ENCODE measurements around the gene ANGPT4. TPM values are rescaled to one million over a fixed set of nuclear protein-coding genes. Genes with fewer than 3 reads are reported as not detected.

The ANGPT4 gene
- polyA plus RNA-seq, 4 donors, result 0.01 to 0.70 TPM; not detected in 2

DNA sequence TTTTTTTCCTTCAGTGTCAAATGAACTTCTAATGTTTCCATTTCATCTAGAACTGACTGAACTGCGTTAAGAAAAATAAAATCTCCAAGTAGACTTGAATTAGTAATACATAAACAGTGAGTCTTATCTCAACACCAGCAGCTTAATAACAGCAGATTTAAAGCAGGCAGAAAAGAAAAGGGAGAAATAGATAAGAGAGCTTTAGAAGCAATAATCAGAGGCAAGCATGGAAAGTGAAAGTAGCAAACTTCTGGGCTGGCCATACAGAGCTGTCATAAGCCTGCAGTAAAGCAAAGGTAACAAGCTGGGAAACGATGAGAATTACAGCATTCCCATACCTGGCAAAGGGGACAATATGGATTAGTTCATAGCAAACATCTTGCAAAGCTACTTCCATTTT, 16.9 kb upstream of the ANGPT4 start:
- DNase-seq (peak; percentile 76 to 90), FAIRE-seq (no peak)
- peak overlapping the region in 1 of 3 donors; percentile 56 for H3K27ac ChIP-seq (ENCODE audit: low read depth in 1 of 3, low read length in 2 of 3)
- peaks cover 0 to 19% of the 10 kb centered on the region in 2 donors for H3K9me3 ChIP-seq (ENCODE audit: control insufficient read depth in 2 of 2, insufficient read depth in 1 of 2, low read depth in 1 of 2, low read length in 1 of 2)
- 14 to 67% (median 53%) methylated on average over 2 of the region's 2 CpGs for WGBS, 3 donors
- no peaks in the 10 kb centered on the region for H3K36me3 ChIP-seq (ENCODE audit: control insufficient read depth in 3 of 3, insufficient read depth in 2 of 3, low read depth in 1 of 3, low read length in 3 of 3)
- peaks cover 0 to 5% (median 3%) of the 10 kb centered on the region in 3 donors for H3K4me1 ChIP-seq (ENCODE audit: control insufficient read depth in 3 of 3, insufficient read depth in 2 of 3, low read depth in 1 of 3, low read length in 2 of 3)
- peaks cover 0 to 13% (median 0%) of the 10 kb centered on the region in 3 donors for H3K27me3 ChIP-seq (ENCODE audit: control insufficient read depth in 3 of 3, insufficient read depth in 3 of 3, low read length in 3 of 3)
- H3K4me3 ChIP-seq (ENCODE audit: low read depth in 1 of 3, low read length in 3 of 3), result no peak overlapping the region

DNA sequence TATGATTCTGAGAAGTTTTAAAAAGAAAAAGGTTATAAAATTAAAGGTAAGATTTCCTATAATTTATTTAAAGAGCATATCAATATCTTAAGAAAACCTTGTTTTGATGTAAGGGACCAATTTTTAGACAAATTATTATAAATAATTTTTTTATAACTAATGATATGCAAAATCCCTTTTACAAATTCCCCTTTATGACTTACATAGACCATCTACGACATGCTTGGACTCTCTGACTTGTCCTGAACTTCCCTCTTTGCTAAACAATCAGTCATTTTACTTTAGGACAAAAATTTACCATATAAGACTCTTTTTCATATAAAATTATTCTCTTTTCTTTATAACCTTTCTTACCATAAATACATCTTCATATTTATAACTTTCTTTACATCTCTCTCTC, 15.3 kb upstream of the ANGPT4 start:
- H3K27me3 ChIP-seq (ENCODE audit: control insufficient read depth in 3 of 3, insufficient read depth in 3 of 3, low read length in 3 of 3), result peaks cover 0 to 13% (median 0%) of the 10 kb centered on the region in 3 donors
- H3K9me3 ChIP-seq (ENCODE audit: control insufficient read depth in 2 of 2, insufficient read depth in 1 of 2, low read depth in 1 of 2, low read length in 1 of 2), result peaks cover 0 to 19% of the 10 kb centered on the region in 2 donors
- H3K27ac ChIP-seq (ENCODE audit: low read depth in 1 of 3, low read length in 2 of 3), result no peak overlapping the region
- no peak for FAIRE-seq
- 36 to 56% (median 52%) methylated on average over 1 of the region's 1 CpG for WGBS, 3 donors
- H3K4me1 ChIP-seq (ENCODE audit: control insufficient read depth in 3 of 3, insufficient read depth in 2 of 3, low read depth in 1 of 3, low read length in 2 of 3), result peaks cover 0 to 5% (median 3%) of the 10 kb centered on the region in 3 donors
- DNase-seq, result no peak
- H3K4me3 ChIP-seq (ENCODE audit: low read depth in 1 of 3, low read length in 3 of 3), result no peak overlapping the region
- H3K36me3 ChIP-seq (ENCODE audit: control insufficient read depth in 3 of 3, insufficient read depth in 2 of 3, low read depth in 1 of 3, low read length in 3 of 3), result no peaks in the 10 kb centered on the region

DNA sequence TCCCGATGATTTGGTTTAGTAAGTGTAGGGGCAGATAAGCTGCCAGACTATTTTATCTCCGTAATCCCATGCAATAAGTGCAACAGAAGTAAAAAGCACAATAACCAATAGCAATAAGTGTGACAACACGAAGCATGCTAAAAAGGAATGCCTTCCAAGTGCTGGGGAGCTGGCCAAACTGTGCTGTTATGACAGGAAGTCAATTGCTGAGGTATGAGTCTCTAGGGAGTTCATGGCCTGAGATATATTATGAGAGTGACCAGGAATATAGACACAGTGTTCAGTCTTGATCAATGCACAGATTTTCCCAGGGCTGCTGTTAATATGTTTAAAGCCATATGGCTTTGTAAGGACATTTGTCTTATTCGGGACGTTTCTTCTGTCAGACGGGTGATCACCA, 10.5 kb upstream of the ANGPT4 start:
- 75 to 87% (median 81%) methylated on average over 6 of the region's 6 CpGs for WGBS, 3 donors
- Histone ChIP-seq H3K4me1 (ENCODE audit: control insufficient read depth in 3 of 3, insufficient read depth in 2 of 3, low read depth in 1 of 3, low read length in 2 of 3) (peaks cover 0 to 5% (median 2%) of the 10 kb centered on the region in 3 donors), H3K36me3 (ENCODE audit: control insufficient read depth in 3 of 3, insufficient read depth in 2 of 3, low read depth in 1 of 3, low read length in 3 of 3) (no peaks in the 10 kb centered on the region), H3K27ac (ENCODE audit: low read depth in 1 of 3, low read length in 2 of 3) (no peak overlapping the region), H3K9me3 (ENCODE audit: control insufficient read depth in 2 of 2, insufficient read depth in 1 of 2, low read depth in 1 of 2, low read length in 1 of 2) (peaks cover 0 to 5% of the 10 kb centered on the region in 2 donors), H3K4me3 (ENCODE audit: low read depth in 1 of 3, low read length in 3 of 3) (no peak overlapping the region), H3K27me3 (ENCODE audit: control insufficient read depth in 3 of 3, insufficient read depth in 3 of 3, low read length in 3 of 3) (peaks cover 0 to 6% (median 0%) of the 10 kb centered on the region in 3 donors)
- no peak for DNase-seq
- FAIRE-seq, result no peak

DNA sequence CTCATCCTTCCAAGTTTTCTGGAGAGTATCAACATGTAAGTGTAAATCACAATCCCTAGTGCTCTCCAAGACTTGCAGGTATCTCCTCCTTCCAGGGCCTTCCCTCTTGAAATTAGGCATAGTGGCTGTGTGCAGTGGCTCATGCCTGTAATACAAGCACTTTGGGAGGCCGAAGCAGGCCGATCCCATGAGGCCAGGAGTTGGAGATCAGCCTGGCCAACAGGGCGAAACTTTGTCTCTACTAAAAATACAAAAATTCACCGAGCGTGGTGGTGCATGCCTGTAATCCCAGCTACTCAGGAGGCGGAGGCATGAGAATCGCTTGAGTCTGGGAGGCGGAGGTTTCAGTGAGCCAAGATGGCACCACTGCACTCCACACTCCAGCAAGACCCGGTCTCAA, 9.4 kb upstream of the ANGPT4 start:
- Histone ChIP-seq H3K9me3 (ENCODE audit: control insufficient read depth in 2 of 2, insufficient read depth in 1 of 2, low read depth in 1 of 2, low read length in 1 of 2) (peaks cover 0 to 5% of the 10 kb centered on the region in 2 donors), H3K36me3 (ENCODE audit: control insufficient read depth in 3 of 3, insufficient read depth in 2 of 3, low read depth in 1 of 3, low read length in 3 of 3) (no peaks in the 10 kb centered on the region), H3K27ac (ENCODE audit: low read depth in 1 of 3, low read length in 2 of 3) (no peak overlapping the region), H3K4me3 (ENCODE audit: low read depth in 1 of 3, low read length in 3 of 3) (no peak overlapping the region), H3K27me3 (ENCODE audit: control insufficient read depth in 3 of 3, insufficient read depth in 3 of 3, low read length in 3 of 3) (peaks cover 0 to 6% (median 0%) of the 10 kb centered on the region in 3 donors), H3K4me1 (ENCODE audit: control insufficient read depth in 3 of 3, insufficient read depth in 2 of 3, low read depth in 1 of 3, low read length in 2 of 3) (peaks cover 0 to 5% (median 2%) of the 10 kb centered on the region in 3 donors)
- WGBS, 3 donors, result 90 to 97% (median 92%) methylated on average over 9 of the region's 9 CpGs
- FAIRE-seq, result no peak
- DNase-seq, result no peak

DNA sequence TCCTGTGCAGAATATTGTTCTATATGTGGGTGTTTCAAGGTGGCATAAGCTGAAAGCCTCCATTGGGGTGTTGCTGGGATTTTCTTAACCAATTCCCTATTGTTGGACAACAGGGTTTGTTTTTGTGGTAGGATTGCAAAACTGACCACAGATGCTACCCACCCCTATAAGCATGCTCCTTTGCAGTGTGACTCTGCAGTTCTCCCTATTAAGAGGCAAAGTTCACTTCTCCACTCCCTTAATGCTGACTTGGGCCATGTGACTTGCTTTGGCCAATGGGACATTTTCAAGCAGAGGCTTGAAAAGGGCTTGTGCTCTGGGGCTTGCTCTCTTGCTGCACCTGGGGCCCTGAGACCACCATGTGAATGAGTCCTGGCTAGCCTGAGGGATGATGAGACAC, 8.5 kb upstream of the ANGPT4 start:
- H3K27me3 ChIP-seq (ENCODE audit: control insufficient read depth in 3 of 3, insufficient read depth in 3 of 3, low read length in 3 of 3), result peaks cover 0 to 6% (median 0%) of the 10 kb centered on the region in 3 donors
- FAIRE-seq, result no peak
- H3K9me3 ChIP-seq (ENCODE audit: control insufficient read depth in 2 of 2, insufficient read depth in 1 of 2, low read depth in 1 of 2, low read length in 1 of 2), result no peaks in the 10 kb centered on the region
- H3K27ac ChIP-seq (ENCODE audit: low read depth in 1 of 3, low read length in 2 of 3), result no peak overlapping the region
- H3K36me3 ChIP-seq (ENCODE audit: control insufficient read depth in 3 of 3, insufficient read depth in 2 of 3, low read depth in 1 of 3, low read length in 3 of 3), result no peaks in the 10 kb centered on the region
- DNase-seq, result peak; percentile 69 to 84
- H3K4me1 ChIP-seq (ENCODE audit: control insufficient read depth in 3 of 3, insufficient read depth in 2 of 3, low read depth in 1 of 3, low read length in 2 of 3), result peaks cover 0 to 5% (median 2%) of the 10 kb centered on the region in 3 donors
- H3K4me3 ChIP-seq (ENCODE audit: low read depth in 1 of 3, low read length in 3 of 3), result no peak overlapping the region

DNA sequence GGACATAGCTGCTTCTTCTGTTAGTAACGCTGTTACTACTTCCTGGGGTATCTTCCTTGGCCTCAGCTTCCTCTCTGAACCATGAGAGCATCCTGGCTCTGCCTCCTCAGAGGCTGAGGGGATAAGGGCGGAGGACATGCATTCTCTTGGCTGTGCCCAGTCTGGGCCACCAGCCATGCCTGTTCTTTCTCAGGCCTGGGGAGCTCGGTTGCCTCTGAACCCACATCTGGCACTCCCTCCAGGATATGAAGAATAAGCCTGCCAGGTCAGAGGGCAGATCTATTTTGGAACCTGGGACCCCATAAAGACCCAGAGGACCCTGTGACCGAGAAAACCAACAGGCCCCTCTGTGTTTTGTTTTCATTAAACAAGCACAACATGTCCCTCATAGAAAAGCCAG, 6.6 kb upstream of the ANGPT4 start:
- Histone ChIP-seq H3K4me1 (ENCODE audit: control insufficient read depth in 3 of 3, insufficient read depth in 2 of 3, low read depth in 1 of 3, low read length in 2 of 3) (peaks cover 0 to 5% (median 2%) of the 10 kb centered on the region in 3 donors), H3K9me3 (ENCODE audit: control insufficient read depth in 2 of 2, insufficient read depth in 1 of 2, low read depth in 1 of 2, low read length in 1 of 2) (no peaks in the 10 kb centered on the region), H3K27me3 (ENCODE audit: control insufficient read depth in 3 of 3, insufficient read depth in 3 of 3, low read length in 3 of 3) (no peaks in the 10 kb centered on the region), H3K27ac (ENCODE audit: low read depth in 1 of 3, low read length in 2 of 3) (no peak overlapping the region), H3K4me3 (ENCODE audit: low read depth in 1 of 3, low read length in 3 of 3) (no peak overlapping the region), H3K36me3 (ENCODE audit: control insufficient read depth in 3 of 3, insufficient read depth in 2 of 3, low read depth in 1 of 3, low read length in 3 of 3) (no peaks in the 10 kb centered on the region)
- DNase-seq, result no peak
- no peak for FAIRE-seq
- WGBS, 3 donors, result 67 to 71% (median 68%) methylated on average over 4 of the region's 4 CpGs

DNA sequence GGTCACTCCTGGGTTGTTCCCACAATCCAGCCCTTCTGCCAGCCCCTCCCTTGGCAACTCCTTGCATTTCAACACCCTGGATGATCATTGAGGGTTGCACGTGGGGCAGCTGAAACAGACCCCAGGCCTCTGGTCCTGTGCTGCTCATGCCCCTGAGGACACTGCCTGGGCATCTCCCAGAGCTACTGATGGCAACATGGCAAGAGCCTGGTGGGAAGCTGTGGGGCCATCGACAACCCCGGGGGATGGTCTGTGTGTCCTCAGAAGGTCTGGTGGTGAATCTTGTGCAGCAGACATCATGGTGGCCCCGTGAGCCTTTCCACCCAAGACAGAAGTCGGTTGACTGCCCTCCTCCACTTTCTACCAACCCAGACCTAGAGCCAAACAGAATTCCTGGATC, 4.9 kb upstream of the ANGPT4 start:
- Histone ChIP-seq H3K9me3 (ENCODE audit: control insufficient read depth in 2 of 2, insufficient read depth in 1 of 2, low read depth in 1 of 2, low read length in 1 of 2) (no peaks in the 10 kb centered on the region), H3K36me3 (ENCODE audit: control insufficient read depth in 3 of 3, insufficient read depth in 2 of 3, low read depth in 1 of 3, low read length in 3 of 3) (no peaks in the 10 kb centered on the region), H3K4me1 (ENCODE audit: control insufficient read depth in 3 of 3, insufficient read depth in 2 of 3, low read depth in 1 of 3, low read length in 2 of 3) (peaks cover 0 to 5% (median 2%) of the 10 kb centered on the region in 3 donors), H3K27ac (ENCODE audit: low read depth in 1 of 3, low read length in 2 of 3) (no peak overlapping the region), H3K4me3 (ENCODE audit: low read depth in 1 of 3, low read length in 3 of 3) (no peak overlapping the region), H3K27me3 (ENCODE audit: control insufficient read depth in 3 of 3, insufficient read depth in 3 of 3, low read length in 3 of 3) (peaks cover 0 to 1% (median 0%) of the 10 kb centered on the region in 3 donors)
- DNase-seq, result no peak
- no peak for FAIRE-seq
- 86 to 94% (median 93%) methylated on average over 5 of the region's 5 CpGs for WGBS, 3 donors

DNA sequence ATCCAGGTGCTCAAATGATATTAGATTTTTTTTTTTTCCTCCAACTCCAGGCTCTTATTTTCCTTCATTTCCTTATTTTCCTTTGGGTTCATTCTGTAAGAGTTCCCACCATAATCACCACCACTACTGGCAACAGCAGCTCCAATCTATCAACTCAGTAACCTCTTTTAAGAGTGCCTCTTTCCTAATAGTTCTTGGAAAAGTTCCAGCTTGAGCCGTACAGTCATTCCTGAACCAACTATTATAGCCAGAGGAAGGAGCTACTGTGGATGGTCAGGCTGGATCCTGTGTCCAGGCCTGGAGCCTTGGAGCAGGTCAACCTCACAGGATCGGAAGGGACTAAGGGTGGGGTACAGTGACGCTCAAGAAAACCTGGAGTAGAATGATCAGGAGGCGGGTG, 4.2 kb upstream of the ANGPT4 start:
- Histone ChIP-seq H3K36me3 (ENCODE audit: control insufficient read depth in 3 of 3, insufficient read depth in 2 of 3, low read depth in 1 of 3, low read length in 3 of 3) (no peaks in the 10 kb centered on the region), H3K27me3 (ENCODE audit: control insufficient read depth in 3 of 3, insufficient read depth in 3 of 3, low read length in 3 of 3) (peaks cover 0 to 4% (median 0%) of the 10 kb centered on the region in 3 donors), H3K27ac (ENCODE audit: low read depth in 1 of 3, low read length in 2 of 3) (no peak overlapping the region), H3K9me3 (ENCODE audit: control insufficient read depth in 2 of 2, insufficient read depth in 1 of 2, low read depth in 1 of 2, low read length in 1 of 2) (no peaks in the 10 kb centered on the region), H3K4me3 (ENCODE audit: low read depth in 1 of 3, low read length in 3 of 3) (no peak overlapping the region), H3K4me1 (ENCODE audit: control insufficient read depth in 3 of 3, insufficient read depth in 2 of 3, low read depth in 1 of 3, low read length in 2 of 3) (peaks cover 0 to 5% (median 2%) of the 10 kb centered on the region in 3 donors)
- DNase-seq, result no peak
- WGBS, 3 donors, result 74 to 78% (median 78%) methylated on average over 4 of the region's 4 CpGs
- FAIRE-seq, result no peak

DNA sequence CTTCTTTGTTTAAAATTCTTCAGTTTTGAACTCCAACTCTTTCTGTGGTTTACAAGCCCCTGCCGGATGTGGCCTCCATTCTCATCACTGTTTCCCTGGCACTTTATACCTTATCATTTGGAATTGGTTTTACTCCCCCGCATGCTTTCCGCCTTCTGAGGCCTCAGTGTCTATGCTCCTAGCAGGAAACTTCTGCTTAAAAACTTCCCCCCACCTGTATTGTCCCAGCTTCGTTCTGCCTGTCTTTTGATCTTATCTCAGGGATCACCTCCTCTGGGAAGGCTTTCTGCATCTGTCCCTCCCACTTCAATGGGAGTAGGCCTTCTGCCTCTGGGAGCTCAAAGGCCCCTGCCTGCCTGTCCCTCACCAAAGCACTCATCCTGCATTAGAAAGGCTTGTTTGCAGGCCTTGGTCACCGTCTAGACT, 3.4 kb upstream of the ANGPT4 start:
- Histone ChIP-seq H3K9me3 (ENCODE audit: control insufficient read depth in 2 of 2, insufficient read depth in 1 of 2, low read depth in 1 of 2, low read length in 1 of 2) (no peaks in the 10 kb centered on the region), H3K27me3 (ENCODE audit: control insufficient read depth in 3 of 3, insufficient read depth in 3 of 3, low read length in 3 of 3) (peaks cover 0 to 4% (median 0%) of the 10 kb centered on the region in 3 donors), H3K36me3 (ENCODE audit: control insufficient read depth in 3 of 3, insufficient read depth in 2 of 3, low read depth in 1 of 3, low read length in 3 of 3) (no peaks in the 10 kb centered on the region), H3K27ac (ENCODE audit: low read depth in 1 of 3, low read length in 2 of 3) (no peak overlapping the region), H3K4me3 (ENCODE audit: low read depth in 1 of 3, low read length in 3 of 3) (no peak overlapping the region), H3K4me1 (ENCODE audit: control insufficient read depth in 3 of 3, insufficient read depth in 2 of 3, low read depth in 1 of 3, low read length in 2 of 3) (peaks cover 0 to 4% (median 2%) of the 10 kb centered on the region in 3 donors)
- 71 to 73% (median 72%) methylated on average over 5 of the region's 5 CpGs for WGBS, 3 donors
- DNase-seq, result no peak
- FAIRE-seq, result no peak
